Measurements from ENCODE around the gene CYP1A2.

The CYP1A2 gene

GRCh38 chr15:74788683-74789151, 40.1 kb downstream of the CYP1A2 start:
- no peak for DNase-seq (ENCODE audit: low read depth, low spot score)

- DNase-seq (ENCODE audit: low read depth, low spot score): no peak
Measured at GRCh38 chr15:74789171-74789631, 40.6 kb downstream of the CYP1A2 start.

GRCh38 chr15:74789741-74790079, 41.1 kb downstream of the CYP1A2 start:
- DNase-seq (ENCODE audit: low read depth, low spot score): no peak

GRCh38 chr15:74790080-74790916, 41.7 kb downstream of the CYP1A2 start:
- no peak for DNase-seq (ENCODE audit: low read depth, low spot score)

GRCh38 chr15:74791007-74791406, 42.4 kb downstream of the CYP1A2 start:
- DNase-seq (ENCODE audit: low read depth, low spot score): no peak

- DNase-seq (ENCODE audit: low read depth, low spot score): no peak
Measured at GRCh38 chr15:74791667-74792066, 43.0 kb downstream of the CYP1A2 start.

- DNase-seq (ENCODE audit: low read depth, low spot score): no peak
Measured at GRCh38 chr15:74792227-74793016, 43.8 kb downstream of the CYP1A2 start.

GRCh38 chr15:74793135-74794028, 44.7 kb downstream of the CYP1A2 start:
- no peak for DNase-seq (ENCODE audit: low read depth, low spot score)

GRCh38 chr15:74794248-74794969, 45.8 kb downstream of the CYP1A2 start:
- DNase-seq (ENCODE audit: low read depth, low spot score): no peak

GRCh38 chr15:74794970-74795349, 46.3 kb downstream of the CYP1A2 start:
- no peak for DNase-seq (ENCODE audit: low read depth, low spot score)

GRCh38 chr15:74795966-74796625, 47.5 kb downstream of the CYP1A2 start:
- no peak for DNase-seq (ENCODE audit: low read depth, low spot score)

- no peak for DNase-seq (ENCODE audit: low read depth, low spot score)
Measured at GRCh38 chr15:74798388-74799254, 50.0 kb downstream of the CYP1A2 start.

- DNase-seq (ENCODE audit: low read depth, low spot score): no peak
Measured at GRCh38 chr15:74799255-74799855, 50.7 kb downstream of the CYP1A2 start.

- peak; percentile 76 for DNase-seq (ENCODE audit: low read depth, low spot score)
Measured at GRCh38 chr15:74799856-74800558, 51.4 kb downstream of the CYP1A2 start.

GRCh38 chr15:74800559-74801094, 52.0 kb downstream of the CYP1A2 start:
- no peak for DNase-seq (ENCODE audit: low read depth, low spot score)

GRCh38 chr15:74801311-74801997, 52.8 kb downstream of the CYP1A2 start:
- DNase-seq (ENCODE audit: low read depth, low spot score): no peak

GRCh38 chr15:74802290-74802689, 53.6 kb downstream of the CYP1A2 start:
- DNase-seq (ENCODE audit: low read depth, low spot score): no peak

Data from activated CD4-positive, CD25-positive, alpha-beta regulatory T cell treated with anti-CD3 and anti-CD28 coated beads, Interleukin-2, amount 50 U/mL, for 16 hours (primary cell).